Stimulated activated CD8-positive, alpha-beta memory T cell treated with anti-CD3 and anti-CD28 coated beads, Interleukin-2, amount 100 ng/mL, for 1 hour (primary cell): ENCODE measurements around the gene LST1.

ENCODE experiments used
- DNase-seq, 2 donors: peaks; one replicate each; pipeline ENCODE4 v3.0.0-alpha.2; 2020; ENCODE audit warnings: low read depth in 2 of 2

The LST1 gene

GRCh38 chr6:31619805-31620585, 33.9 kb downstream of the LST1 start:
- peak; percentile 93 to 94 for DNase-seq

GRCh38 chr6:31620586-31621319, 34.7 kb downstream of the LST1 start, which contains the start of gene PRRC2A:
Gene PRRC2A, plus strand, starts transcription at chr6:31620715. Its CDS starts 2,075 bp downstream, at chr6:31622790.
- peak in 1 of 2 donors; percentile 89 for DNase-seq

GRCh38 chr6:31621320-31621939, 35.4 kb downstream of the LST1 start:
- no peak for DNase-seq

- no peak for DNase-seq
Observed at GRCh38 chr6:31621991-31622390, 35.9 kb downstream of the LST1 start.

- DNase-seq = no peak
Observed at GRCh38 chr6:31622684-31623091, 36.6 kb downstream of the LST1 start.

- DNase-seq = no peak
Observed at GRCh38 chr6:31624070-31624469, 38.0 kb downstream of the LST1 start.

GRCh38 chr6:31626952-31627351, 40.9 kb downstream of the LST1 start:
- DNase-seq = no peak

GRCh38 chr6:31627690-31628287, 41.7 kb downstream of the LST1 start:
- no peak for DNase-seq

- no peak for DNase-seq
Observed at GRCh38 chr6:31629014-31629413, 42.9 kb downstream of the LST1 start.

- no peak for DNase-seq
Observed at GRCh38 chr6:31630177-31630934, 44.3 kb downstream of the LST1 start.

- DNase-seq = no peak
Observed at GRCh38 chr6:31631209-31631608, 45.1 kb downstream of the LST1 start.

- DNase-seq = no peak
Observed at GRCh38 chr6:31631681-31632278, 45.7 kb downstream of the LST1 start.

- no peak for DNase-seq
Observed at GRCh38 chr6:31632279-31632946, 46.3 kb downstream of the LST1 start.

GRCh38 chr6:31633447-31633846, 47.4 kb downstream of the LST1 start:
- DNase-seq = no peak

- no peak for DNase-seq
Observed at GRCh38 chr6:31634131-31634530, 48.1 kb downstream of the LST1 start.

- no peak for DNase-seq
Observed at GRCh38 chr6:31634969-31635575, 49.0 kb downstream of the LST1 start.

- DNase-seq = no peak
Observed at GRCh38 chr6:31636698-31637596, 50.9 kb downstream of the LST1 start.
